Measurements from ENCODE around the gene KTN1.

The KTN1 gene

DNA sequence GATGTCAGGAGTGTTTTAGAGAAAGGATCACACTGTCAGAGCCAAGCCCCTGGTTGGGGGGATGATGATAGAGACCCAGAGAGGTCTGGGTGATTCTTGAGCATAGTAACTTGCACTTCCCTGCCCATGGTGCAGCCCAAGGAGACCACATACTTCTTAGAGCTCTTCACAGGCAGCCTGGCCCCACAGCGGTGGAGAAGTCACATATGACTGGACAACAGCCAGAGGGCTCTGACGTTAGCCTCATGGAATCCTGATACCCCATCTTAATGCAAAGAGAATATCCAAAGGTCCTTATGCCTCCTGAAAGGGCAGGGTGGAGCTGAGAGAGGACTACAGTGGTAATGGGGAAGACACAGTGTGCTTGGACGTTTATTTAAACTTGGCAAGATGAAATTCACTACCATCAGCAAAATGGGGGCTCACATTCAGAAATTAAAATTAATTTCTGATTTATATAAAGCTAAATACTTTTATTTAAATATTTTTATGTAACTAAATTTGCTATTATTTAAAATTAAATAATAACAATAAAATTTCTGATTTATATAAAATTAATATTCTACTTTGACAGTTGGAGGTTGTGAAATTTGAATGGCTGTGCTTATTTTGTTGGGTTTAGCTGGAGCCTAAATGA, 131.3 kb downstream of the KTN1 start:
- DNase-seq = no peak

DNA sequence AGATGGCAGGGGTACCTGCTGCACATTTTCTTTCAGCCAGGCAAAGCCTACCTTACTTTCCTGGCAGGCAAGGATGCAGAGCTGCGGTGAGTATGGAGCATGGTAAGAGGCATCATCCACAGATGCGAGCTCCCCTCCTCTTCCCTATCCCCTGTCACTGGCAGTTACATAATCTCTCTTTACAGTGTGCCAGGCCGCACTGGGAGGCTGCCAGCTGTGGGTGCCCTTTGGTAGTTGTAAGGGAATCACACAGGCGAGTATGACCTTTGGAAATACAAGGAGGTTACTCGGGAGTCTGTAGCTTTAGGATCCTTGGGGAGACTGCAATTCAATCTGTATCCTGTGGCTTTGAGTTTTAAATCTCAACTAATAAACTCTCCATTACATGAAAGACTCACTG, 132.5 kb downstream of the KTN1 start:
- peak in 15 of 58 donors; percentile 1 to 61 (median 4) for DNase-seq

DNA sequence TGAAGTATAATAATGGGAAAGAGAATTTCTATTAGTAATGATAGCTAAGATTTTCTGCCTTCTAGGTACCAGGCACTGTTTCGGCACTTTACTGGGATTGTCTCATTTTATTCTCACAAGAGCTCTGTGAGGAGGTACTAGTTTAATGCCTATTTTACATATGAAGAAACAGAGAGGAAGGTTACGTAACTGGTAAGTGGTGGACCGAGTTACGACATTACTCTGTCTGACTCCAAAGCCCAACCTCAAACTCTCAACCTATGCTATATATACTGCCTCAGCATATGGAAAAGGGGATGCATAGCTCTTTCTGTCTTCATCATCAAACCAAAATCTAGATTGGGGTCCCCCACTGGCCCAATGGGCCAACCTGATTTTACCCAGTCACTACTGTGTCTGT, 133.5 kb downstream of the KTN1 start:
- no peak for DNase-seq

DNA sequence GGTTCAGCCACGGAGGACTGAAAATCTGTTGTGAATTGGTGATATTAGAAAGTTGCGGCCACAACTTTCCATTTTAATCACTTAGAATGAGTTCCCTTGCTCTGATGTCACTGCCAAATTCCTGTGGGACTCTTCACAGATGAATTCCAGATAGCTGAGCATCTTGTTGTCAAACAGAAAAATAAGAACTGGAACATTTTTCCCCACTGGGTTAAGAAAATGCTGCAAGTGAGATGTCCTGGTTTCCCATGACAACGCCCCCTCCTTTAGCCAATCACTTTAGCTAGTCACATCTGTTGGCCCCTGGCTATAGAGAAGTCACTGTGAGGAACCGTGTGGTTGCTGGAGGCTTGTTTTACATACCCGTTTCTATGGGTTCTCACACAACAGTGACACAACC, 135.9 kb downstream of the KTN1 start:
- no peak for DNase-seq

DNA sequence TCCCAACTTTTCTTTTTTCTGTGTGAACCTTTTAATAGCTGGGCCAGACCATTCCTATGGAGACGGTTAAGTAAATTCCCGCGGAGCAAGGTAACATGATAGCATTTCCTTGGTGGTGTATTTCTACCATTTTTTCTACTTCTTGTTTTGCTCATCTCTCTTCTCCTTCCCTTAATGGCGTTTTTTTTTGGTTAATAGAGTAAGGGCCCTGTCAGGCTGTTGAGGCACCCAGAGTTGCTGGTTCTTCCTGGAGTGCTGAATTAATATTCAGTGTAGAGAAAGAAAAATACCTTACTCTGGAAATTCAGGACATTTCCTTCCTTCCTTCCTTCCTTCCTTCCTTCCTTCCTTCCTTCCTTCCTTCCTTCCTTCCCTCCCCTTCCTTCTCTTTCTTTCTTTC, 137.6 kb downstream of the KTN1 start:
- DNase-seq = no peak

DNA sequence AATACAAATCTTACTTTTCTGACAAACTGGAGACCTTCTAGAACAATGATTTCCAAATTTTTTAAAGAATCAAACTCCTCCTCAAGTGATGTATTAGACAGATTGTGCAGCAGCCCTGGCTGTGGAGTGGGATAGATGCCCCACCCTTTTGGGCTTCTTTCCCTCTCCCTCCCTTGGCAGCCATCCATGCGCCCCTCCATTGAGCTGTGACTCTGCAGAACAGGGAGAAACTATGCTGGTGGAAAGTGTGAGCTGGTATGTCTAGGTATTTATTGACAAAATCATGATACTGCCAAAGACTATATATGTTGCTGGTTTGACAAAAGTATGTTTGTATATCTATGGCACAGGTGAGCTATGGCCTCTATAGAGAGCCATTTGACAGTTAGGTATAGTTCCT, 138.5 kb downstream of the KTN1 start:
- no peak for DNase-seq

DNA sequence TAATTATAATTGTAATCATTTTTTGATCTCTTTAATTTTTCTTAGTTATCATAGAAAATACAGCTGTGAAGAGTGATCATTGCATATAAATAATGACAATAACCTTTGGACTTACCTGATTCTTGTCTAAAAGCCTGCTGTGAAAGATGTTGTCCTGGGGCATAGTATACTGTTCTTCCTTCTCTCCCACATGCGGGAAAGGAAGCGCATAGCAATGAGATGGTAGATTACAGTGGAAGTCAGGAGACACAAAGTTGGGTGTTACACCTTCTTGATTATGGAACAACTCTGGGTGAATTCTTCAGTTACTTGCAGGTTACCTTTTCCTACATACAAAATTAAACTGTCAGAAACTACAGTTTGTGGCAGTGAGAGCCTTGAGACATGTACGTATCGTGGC, 140.8 kb downstream of the KTN1 start:
- no peak for DNase-seq

DNA sequence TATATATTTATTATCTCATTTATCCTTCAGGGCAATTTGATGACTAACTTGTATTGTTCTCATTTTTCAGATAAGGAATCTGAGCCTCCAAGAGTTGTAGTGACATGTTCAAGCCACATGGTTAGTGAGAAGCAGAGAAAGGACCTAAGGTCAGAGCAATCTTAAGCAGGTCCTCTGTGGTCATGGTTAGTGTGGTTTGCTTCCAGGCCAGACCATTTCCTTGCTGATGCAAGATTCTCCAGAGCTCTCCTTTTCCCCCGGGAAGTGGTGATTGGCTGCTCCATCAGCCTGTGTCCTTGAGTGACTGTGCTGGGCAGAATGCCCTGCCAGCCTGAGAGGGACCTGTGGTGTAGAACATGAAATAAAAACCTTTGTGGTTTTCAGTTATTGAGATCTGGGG, 141.3 kb downstream of the KTN1 start:
- no peak for DNase-seq

DNA sequence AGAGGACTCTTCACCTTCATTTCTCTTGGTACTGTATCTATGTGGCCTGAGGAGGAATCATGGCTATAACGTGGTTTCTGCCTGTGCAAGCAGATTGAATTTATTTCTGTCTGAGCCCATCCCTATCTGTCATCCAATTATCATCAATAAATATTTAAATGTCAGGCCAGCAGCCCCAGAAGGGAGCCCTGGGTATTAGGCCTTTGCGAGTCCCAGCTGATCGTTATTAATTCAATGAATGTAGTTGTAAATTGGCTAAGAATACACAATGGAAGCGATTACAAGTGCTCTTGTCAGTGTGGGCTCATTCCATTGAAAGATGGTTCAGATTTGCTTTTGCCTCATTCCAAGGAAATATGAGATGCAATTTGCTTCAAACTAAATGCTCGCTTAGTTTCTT, 142.0 kb downstream of the KTN1 start:
- DNase-seq = no peak

DNA sequence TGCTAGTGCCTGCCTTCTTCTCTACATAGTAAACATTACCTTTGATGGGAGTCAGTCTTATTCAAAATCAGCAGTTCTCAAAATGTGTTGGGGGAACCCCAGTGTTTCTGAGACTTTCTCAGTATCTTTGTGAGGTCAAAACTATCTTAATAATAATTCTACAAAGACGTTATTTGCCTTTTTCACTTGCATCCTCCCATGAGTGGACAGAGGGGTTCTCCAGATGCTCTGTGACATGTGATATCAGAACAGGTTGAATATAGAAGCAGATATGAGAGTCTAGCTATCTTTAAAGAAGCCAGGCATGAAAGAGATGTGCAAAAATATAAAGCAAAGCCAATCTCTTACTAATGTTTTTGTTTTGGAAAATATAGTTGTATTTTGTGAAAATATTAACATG, 144.7 kb downstream of the KTN1 start:
- DNase-seq = no peak

DNA sequence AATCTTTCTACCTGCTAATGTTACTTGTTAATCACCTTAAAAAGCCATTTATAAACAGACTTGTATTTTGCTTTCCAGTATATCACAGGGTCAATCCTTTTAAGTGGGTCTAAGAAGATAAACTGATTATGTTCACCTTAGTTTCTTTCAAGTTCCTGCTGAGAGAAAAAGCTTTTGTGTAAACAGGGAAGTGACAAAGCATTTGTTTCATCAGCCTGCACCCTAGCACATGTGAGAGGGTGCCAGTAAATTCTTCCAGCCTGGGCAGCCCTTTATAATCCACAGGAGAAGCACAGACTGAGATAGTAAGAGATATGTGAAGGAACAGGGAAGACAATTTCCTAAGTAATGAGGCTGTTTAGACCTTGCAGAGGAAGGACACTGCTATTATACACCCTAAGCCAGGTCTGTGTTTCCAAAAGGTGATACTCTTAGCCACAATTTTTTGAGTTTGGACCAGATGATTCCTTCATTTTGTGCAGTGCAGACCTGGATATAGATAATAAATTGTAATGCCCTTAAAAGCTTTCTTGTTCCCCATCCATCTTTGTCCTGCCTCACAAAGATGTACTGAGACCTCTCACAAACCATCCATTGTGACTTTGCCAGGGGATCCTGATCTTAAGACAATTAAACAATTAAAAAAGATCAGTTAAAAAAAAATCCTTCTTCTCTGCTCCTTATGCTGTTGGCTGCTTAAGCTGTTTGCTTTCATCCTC, 150.7 kb downstream of the KTN1 start:
- no peak for DNase-seq

DNA sequence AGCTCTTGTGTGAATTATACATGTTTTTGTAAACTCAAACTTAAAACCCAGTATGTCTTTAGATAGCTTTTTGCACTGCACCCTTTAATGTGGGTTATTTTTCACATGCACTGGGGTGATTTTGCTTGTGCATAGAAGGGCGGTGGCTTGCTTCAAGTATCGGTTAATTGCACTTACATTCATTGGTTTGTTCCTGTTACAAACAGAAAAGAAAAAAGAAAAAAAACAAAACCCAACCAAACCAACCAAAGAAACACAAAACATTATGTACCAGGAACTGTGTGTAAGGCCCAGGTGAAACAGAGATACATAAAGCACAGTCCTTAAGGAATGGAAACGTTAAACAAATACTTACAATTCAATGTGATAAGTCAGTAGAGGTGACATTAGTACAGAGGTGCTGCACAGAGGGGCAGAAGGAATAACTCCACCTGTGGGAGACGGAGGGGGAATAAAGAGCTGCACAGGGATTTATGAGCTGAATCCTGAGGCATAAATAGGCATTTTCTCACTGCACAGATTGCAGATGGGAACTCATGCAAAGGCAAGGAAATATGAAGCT, 151.4 kb downstream of the KTN1 start:
- DNase-seq = no peak

DNA sequence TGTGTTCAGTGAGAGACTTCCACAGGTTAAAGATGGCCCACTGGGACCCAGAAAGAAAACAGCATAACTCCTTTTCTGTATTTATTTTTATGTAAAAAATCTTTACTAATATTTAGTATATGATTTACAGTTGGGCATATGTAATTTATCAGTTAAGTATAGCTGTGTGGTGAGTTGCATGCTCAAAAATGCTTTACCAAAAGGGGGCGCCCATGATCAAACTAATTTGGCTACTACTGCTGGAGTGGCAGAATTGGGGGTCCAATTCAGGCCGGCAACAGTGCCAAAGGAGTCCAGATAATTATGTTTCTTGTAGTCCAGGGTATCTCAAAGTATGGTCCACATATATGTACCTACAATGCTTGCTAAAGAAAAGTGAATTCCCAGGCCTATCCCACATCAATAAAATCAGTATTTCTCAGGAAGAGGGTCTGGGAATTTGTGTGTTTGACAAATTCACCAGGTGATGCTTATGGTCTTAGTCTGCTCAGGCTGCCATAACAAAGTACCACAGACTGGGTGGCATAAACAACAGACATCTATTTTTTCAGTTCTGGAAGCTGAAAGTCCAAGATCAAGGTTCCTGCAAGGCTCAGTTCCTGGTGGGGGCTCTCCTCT, 152.0 kb downstream of the KTN1 start:
- DNase-seq = peak in 10 of 58 donors; percentile 2 to 33 (median 6)

DNA sequence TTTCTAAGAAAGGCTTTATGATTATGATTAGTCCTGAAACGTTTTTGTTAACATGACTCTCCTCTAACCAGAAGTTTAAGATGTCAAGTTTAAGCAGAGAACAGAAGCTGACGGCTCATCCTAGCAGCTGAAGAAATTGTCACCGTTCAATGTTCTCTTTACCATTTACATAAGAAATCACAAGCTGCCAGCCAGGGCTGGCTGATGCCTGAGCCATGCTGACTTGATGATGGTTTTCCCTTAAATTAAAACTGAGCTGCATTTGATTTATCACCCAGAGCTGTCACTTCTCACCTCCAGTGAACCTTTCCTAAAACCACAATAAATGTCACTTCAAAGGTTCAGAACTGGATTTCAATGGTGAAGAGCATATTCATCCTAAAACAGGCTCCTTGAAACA, 153.6 kb downstream of the KTN1 start:
- DNase-seq = no peak

Data from anterior cingulate cortex (tissue), 58 donors.